Gastroesophageal sphincter (tissue), 4 donors: ENCODE data around the gene DNLZ. TPM values are rescaled to one million over a fixed set of nuclear protein-coding genes. Genes with fewer than 3 reads are reported as not detected.

Experiments
- ATAC-seq: fragments of 150-250 bp; one replicate; pipeline ENCODE4 v1.9.1; 2016; ENCODE audit warnings: mild to moderate bottlenecking, moderate library complexity
- H3K27ac ChIP-seq, 4 donors: fragments of 200-600 bp; sonication (generic) in 3 of 4; 1 replicate in 3 of 4; 2 replicates in 1 of 4; pipeline ENCODE4 v1.5.1; 2016 to 2019
- H3K27me3 ChIP-seq: fragments of 200-600 bp; sonication (generic); one replicate; pipeline ENCODE4 v1.5.1; 2019
- H3K36me3 ChIP-seq, 2 donors: fragments of 200-600 bp; sonication (generic); one replicate each; pipeline ENCODE4 v1.5.1; 2019; ENCODE audit warnings: control low read depth in 1 of 2
- H3K4me1 ChIP-seq, 3 donors: fragments of 200-600 bp; sonication (generic); 1 replicate in 2 of 3; 2 replicates in 1 of 3; pipeline ENCODE4 v1.5.1; 2016 to 2019; ENCODE audit warnings: control low read depth in 2 of 3
- H3K4me3 ChIP-seq, 2 donors: fragments of 200-600 bp; sonication (generic); one replicate each; pipeline ENCODE4 v1.5.1; 2019; ENCODE audit warnings: mild to moderate bottlenecking in 1 of 2, moderate library complexity in 1 of 2
- H3K9me3 ChIP-seq, 3 donors: fragments of 200-600 bp; sonication (generic); one replicate each; pipeline ENCODE4 v1.5.1; 2017 to 2019; ENCODE audit warnings: control low read depth in 2 of 3
- CTCF ChIP-seq, 4 experiments: fragments of 200-600 bp in 2 of 4; fragments of 450-650 bp in 2 of 4; sonication (generic) in 1 of 4; IDR thresholded peaks; one replicate each; pipeline ENCODE4 v1.5.1; 2017 to 2019; ENCODE audit warnings: antibody characterized with exemption in 4 of 4, mild to moderate bottlenecking in 2 of 4, moderate library complexity in 2 of 4
- EP300 ChIP-seq: sonication (generic); formaldehyde crosslinking; IDR thresholded peaks from one replicate; pipeline ENCODE4 v1.6.1; 2017; ENCODE audit warnings: antibody characterized with exemption, mild to moderate bottlenecking
- POLR2A ChIP-seq, 2 donors: fragments of 450-650 bp; IDR thresholded peaks; one replicate each; pipeline ENCODE4 v1.6.1; 2017; ENCODE audit warnings: antibody characterized with exemption in 2 of 2, mild to moderate bottlenecking in 2 of 2, moderate library complexity in 1 of 2
- POLR2AphosphoS5 ChIP-seq: sonication (generic); formaldehyde crosslinking; IDR thresholded peaks from one replicate; pipeline ENCODE4 v1.6.1; 2017; ENCODE audit warnings: antibody characterized with exemption
- WGBS, 2 donors: methylation state at CpG; one replicate each; pipeline ENCODE4 v1.1.5; 2018; ENCODE audit warnings: low coverage in 1 of 2; 5-methylcytosine and 5-hydroxymethylcytosine counted together
- total RNA-seq, 4 donors: library from RNA; depleted of rRNA; stranded (reverse); fragments of >200 nt; gene quantifications; one replicate each; pipeline ENCODE4 v1.1.0, GENCODE V29; 2016

The DNLZ gene
- total RNA-seq, 4 donors from 2014 or later: 8.4 to 23.7 (median 15.7) TPM

GRCh38 chr9:136367296-136368145, 4.0 kb upstream of the DNLZ start:
- WGBS, 2 donors: 47 to 78% methylated on average over 9 of the region's 45 CpGs
- Histone ChIP-seq H3K36me3 (no peaks in the 10 kb centered on the region), H3K4me3 (no peak overlapping the region), H3K4me1 (peaks cover 0 to 19% (median 6%) of the 10 kb centered on the region in 3 donors), H3K27ac (no peak overlapping the region), H3K27me3 (peaks cover 30% of the 10 kb centered on the region), H3K9me3 (no peaks in the 10 kb centered on the region)
- no peak for TF ChIP-seq EP300
- TF ChIP-seq POLR2A (IDR thresholded peaks at IDR 0.05): no peak
- no peak for TF ChIP-seq CTCF (IDR thresholded peaks at IDR 0.05)
- no peak for TF ChIP-seq POLR2AphosphoS5
- ATAC-seq: no peak

GRCh38 chr9:136366826-136367225, 3.3 kb upstream of the DNLZ start:
- ATAC-seq: no peak
- Histone ChIP-seq H3K4me1 (peaks cover 0 to 21% (median 9%) of the 10 kb centered on the region in 3 donors), H3K9me3 (no peaks in the 10 kb centered on the region), H3K36me3 (peaks cover 0 to 2% of the 10 kb centered on the region in 2 donors), H3K4me3 (no peak overlapping the region), H3K27me3 (peaks cover 30% of the 10 kb centered on the region), H3K27ac (no peak overlapping the region)
- WGBS, 2 donors: no CpG with 5 or more reads among the region's 9 CpGs
- TF ChIP-seq CTCF (IDR thresholded peaks at IDR 0.05) (no peak), EP300 (no peak), POLR2AphosphoS5 (no peak), POLR2A (IDR thresholded peaks at IDR 0.05) (no peak)

DNA sequence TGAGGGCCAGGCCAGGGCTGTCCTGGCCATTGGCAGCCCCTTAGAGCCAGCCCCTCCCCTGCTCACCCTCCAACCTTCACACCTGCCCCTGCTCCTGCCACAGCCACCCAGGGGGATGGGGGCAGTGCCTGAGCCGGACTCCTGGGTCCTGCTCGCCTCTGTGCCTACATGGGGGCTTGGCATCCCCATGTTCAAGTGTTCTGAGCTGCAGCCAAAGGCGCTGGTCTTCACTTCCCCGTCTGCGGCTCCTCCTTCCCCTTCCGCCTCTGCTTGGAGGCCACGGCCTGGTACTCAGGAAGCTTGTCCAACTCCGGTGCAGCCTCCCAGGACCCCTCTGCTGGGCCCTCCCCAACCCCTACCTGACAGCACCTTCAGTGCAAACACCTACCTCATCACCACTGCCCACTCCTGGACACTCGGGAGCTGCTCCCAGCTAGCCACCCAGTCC, 2.3 kb upstream of the DNLZ start:
- no peak for TF ChIP-seq EP300
- no peak for TF ChIP-seq POLR2A (IDR thresholded peaks at IDR 0.05)
- no peak for TF ChIP-seq CTCF (IDR thresholded peaks at IDR 0.05)
- no peak for TF ChIP-seq POLR2AphosphoS5
- Histone ChIP-seq H3K9me3 (no peaks in the 10 kb centered on the region), H3K27ac (no peak overlapping the region), H3K27me3 (peaks cover 30% of the 10 kb centered on the region), H3K4me1 (peaks cover 0 to 31% (median 17%) of the 10 kb centered on the region in 3 donors), H3K36me3 (peaks cover 0 to 11% of the 10 kb centered on the region in 2 donors), H3K4me3 (no peak overlapping the region)
- no peak for ATAC-seq
- 87% methylated on average over 8 of the region's 9 CpGs; no CpG with 5 or more reads in 1 of the 2 donors for WGBS, 2 donors

- 60 to 100% methylated on average over 1 to 2 of the region's 31 CpGs for WGBS, 2 donors
- H3K4me3 ChIP-seq: no peak overlapping the region
These were observed 1.6 kb upstream of the DNLZ start for GRCh38 chr9:136364942-136365774.

More at GRCh38 chr9:136364942-136365774, 1.6 kb upstream of the DNLZ start:
- Histone ChIP-seq H3K4me1 (peaks cover 0 to 38% (median 17%) of the 10 kb centered on the region in 3 donors), H3K27ac (no peak overlapping the region), H3K27me3 (peaks cover 30% of the 10 kb centered on the region), H3K9me3 (no peaks in the 10 kb centered on the region), H3K36me3 (peaks cover 0 to 11% of the 10 kb centered on the region in 2 donors)
- ATAC-seq: no peak
- TF ChIP-seq CTCF (IDR thresholded peaks at IDR 0.05) (no peak), EP300 (no peak), POLR2A (IDR thresholded peaks at IDR 0.05) (no peak), POLR2AphosphoS5 (no peak)
